ENCODE results near the gene DDX24. TPM values are rescaled to one million over a fixed set of nuclear protein-coding genes. Genes with fewer than 3 reads are reported as not detected.

DDX24 gene
- total and polyA plus RNA-seq, 8 donors, result 39.1 to 236 (median 69.9) TPM

DNA sequence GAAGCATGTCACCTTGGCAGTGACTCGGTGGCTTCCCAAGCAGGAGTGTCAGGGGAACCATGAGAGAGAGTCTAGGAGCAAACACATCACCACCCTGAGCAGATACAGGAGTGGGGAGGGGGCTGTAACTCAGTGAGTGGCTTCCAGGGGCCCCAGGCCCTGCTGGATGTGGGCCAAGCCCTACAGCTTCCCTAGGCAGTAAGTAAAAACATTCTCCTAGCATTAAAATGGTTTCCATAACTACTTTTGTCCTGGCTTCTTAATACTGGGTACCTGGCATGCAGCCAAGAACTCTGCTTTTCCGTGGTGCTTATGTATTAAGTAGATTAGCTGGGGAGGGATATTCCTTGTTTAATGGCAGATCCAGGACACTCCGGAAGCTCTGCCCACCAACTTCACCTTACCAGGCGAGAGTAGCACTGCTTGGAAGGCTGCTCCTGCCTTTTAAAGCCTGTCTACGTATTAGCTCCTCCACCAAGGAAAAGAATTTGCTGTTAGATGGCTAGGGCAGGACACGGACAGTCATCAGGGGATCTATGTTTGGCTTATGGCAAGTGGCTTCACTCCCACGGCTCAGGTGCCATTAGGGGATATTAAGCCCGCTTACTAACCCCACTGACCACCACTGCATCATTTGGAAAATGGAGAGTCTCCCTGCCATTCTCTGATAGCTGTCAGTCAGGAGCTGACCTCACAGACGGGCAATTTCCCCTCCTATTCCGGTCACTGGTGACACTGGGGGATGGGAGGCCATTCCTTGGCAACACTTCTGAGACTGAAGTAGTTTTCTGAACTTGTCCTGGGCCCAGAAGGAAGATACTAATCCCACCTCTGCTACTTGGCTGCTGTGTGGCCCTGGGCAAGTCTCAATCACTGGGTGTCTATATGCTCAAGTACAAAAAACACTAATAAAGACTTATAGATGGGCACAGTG is 32.0 kb downstream of the DDX24 start:
- peak overlapping the region in 1 of 5 donors; percentile 21 for H3K27ac ChIP-seq
- intact Hi-C loops (cut with DNase I; ENCODE audit: low total_unique reads), result no loop called here

DNA sequence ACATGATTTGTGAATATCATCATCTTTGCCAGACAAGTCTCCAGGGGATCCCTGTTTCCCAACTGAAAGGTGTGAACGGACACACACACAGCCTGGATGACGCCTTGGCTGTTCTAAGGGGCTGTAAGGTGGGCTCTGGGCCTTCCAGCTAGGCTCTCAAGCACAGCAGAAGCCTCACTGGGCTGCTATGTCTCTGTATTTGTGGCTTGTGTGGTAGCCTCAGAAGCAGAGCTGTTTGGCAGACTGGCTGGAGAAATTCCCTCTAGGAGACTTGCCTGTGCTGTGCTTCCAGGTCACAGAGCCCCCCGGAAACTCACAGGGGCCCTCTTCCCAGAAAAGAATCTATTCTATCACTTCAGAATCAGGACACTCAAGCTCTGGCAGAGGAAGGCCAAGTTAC is 33.4 kb downstream of the DDX24 start:
- WGBS, 5 donors, result 92 to 96% (median 93%) methylated on average over 3 of the region's 3 CpGs
- Histone ChIP-seq H3K27me3 (no peaks in the 10 kb centered on the region), H3K27ac (no peak overlapping the region), H3K4me3 (no peak overlapping the region), H3K36me3 (peaks cover 66 to 95% (median 91%) of the 10 kb centered on the region in 4 donors), H3K4me1 (peaks cover 0 to 31% (median 9%) of the 10 kb centered on the region in 4 donors), H3K9me3 (no peaks in the 10 kb centered on the region)
- TF ChIP-seq, protein P1, sequence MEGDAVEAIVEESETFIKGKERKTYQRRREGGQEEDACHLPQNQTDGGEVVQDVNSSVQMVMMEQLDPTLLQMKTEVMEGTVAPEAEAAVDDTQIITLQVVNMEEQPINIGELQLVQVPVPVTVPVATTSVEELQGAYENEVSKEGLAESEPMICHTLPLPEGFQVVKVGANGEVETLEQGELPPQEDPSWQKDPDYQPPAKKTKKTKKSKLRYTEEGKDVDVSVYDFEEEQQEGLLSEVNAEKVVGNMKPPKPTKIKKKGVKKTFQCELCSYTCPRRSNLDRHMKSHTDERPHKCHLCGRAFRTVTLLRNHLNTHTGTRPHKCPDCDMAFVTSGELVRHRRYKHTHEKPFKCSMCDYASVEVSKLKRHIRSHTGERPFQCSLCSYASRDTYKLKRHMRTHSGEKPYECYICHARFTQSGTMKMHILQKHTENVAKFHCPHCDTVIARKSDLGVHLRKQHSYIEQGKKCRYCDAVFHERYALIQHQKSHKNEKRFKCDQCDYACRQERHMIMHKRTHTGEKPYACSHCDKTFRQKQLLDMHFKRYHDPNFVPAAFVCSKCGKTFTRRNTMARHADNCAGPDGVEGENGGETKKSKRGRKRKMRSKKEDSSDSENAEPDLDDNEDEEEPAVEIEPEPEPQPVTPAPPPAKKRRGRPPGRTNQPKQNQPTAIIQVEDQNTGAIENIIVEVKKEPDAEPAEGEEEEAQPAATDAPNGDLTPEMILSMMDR (IDR thresholded peaks at IDR 0.05), result no peak
- TF ChIP-seq EP300 (IDR thresholded peaks at IDR 0.05), result no peak
- DNase-seq, result no peak
- intact Hi-C loops (cut with DNase I; ENCODE audit: low total_unique reads), result no loop called here

More for the DNA sequence above, 32.0 kb downstream of the DDX24 start:
- H3K9me3 ChIP-seq, result no peaks in the 10 kb centered on the region
- no peaks in the 10 kb centered on the region for H3K27me3 ChIP-seq
- H3K36me3 ChIP-seq, result peaks cover 73 to 100% (median 100%) of the 10 kb centered on the region in 4 donors
- H3K4me3 ChIP-seq, result no peak overlapping the region
- H3K4me1 ChIP-seq, result peaks cover 0 to 24% (median 6%) of the 10 kb centered on the region in 4 donors
- peak in 1 of 2 donors; percentile 50 for DNase-seq
- WGBS, 5 donors, result 63 to 81% (median 79%) methylated on average over 10 of the region's 10 CpGs
- TF ChIP-seq EP300 (IDR thresholded peaks at IDR 0.05), result no peak
- TF ChIP-seq POLR2A (IDR thresholded peaks at IDR 0.05), result no peak
- TF ChIP-seq POLR2AphosphoS5 (IDR thresholded peaks at IDR 0.05), result no peak
- TF ChIP-seq, protein P1 (IDR thresholded peaks at IDR 0.05), result no peak

DNA sequence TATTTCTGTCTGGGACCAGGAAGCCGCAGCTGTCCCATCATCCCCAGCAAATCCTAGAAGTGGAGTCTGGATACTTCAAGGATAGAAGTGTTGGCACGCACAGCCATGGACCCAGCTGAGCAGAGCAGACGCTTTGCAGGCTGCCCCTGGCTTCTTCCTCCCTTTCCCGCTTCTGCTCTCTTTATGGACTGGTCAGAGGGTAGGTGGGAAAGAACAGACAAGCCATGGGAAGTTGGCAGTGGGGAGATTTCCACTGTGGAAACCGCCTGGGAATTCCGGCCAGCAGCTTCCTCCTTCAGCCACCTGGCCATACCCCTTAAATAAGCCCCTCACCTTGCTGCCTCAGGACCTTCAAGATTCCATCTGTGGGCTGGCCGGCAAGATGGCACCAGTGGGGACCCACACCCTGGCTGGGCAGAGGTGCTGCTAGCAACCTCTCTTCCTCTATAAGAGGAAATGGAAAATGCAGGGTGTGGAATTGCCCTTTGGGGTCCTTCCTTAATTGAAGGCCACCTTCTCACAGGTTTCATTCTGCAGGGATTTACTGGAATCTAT is 34.2 kb downstream of the DDX24 start:
- TF ChIP-seq EP300 (IDR thresholded peaks at IDR 0.05) (no peak), POLR2A (IDR thresholded peaks at IDR 0.05) (no peak), POLR2AphosphoS5 (IDR thresholded peaks at IDR 0.05) (no peak)
- TF ChIP-seq, protein P1 (IDR thresholded peaks at IDR 0.05), result no peak
- Histone ChIP-seq H3K36me3 (peaks cover 58 to 87% (median 83%) of the 10 kb centered on the region in 4 donors), H3K9me3 (no peaks in the 10 kb centered on the region), H3K27ac (no peak overlapping the region), H3K4me3 (no peak overlapping the region), H3K27me3 (no peaks in the 10 kb centered on the region), H3K4me1 (peaks cover 7 to 32% (median 16%) of the 10 kb centered on the region in 4 donors)
- 71 to 89% (median 83%) methylated on average over 6 to 7 of the region's 7 CpGs for WGBS, 5 donors
- intact Hi-C loops (cut with DNase I; ENCODE audit: low total_unique reads), result no loop called here
- no peak for DNase-seq

DNA sequence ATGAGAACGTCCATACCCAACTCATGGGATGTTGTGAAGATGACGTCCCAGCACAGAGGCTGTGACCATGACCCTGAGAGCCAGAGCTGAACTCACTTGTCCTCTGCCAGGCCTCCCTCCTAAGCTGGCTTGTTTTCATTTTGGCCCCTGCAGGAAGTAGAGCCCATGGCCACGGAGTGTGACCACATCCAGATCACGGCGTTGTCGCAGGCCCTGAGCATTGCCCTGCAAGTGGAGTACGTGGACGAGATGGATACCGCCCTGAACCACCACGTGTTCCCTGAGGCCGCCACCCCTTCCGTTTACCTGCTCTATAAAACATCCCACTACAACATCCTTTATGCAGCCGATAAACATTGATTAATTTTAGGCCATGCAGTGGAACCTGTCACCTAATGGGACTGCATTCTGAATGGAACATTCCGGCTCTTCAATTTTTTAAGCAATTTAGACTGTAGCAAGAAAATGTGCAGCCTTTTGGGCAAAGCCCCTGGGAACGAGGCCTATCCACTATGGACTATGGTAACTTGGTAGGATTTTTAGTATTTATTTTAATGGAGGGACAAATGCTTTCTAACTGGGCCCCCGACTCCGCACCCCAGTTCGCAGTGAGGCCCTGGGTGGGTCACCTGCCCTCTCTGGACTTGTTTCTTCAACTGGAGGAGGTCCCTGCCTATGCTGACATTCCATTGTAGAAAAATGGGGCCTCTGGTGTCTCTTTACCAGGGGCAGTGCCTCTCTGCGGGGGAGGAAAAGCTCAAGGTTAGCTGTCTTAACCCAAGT is 35.2 kb downstream of the DDX24 start:
- TF ChIP-seq, protein P1 (IDR thresholded peaks at IDR 0.05), result no peak
- TF ChIP-seq POLR2A (IDR thresholded peaks at IDR 0.05) (no peak), EP300 (IDR thresholded peaks at IDR 0.05) (no peak), POLR2AphosphoS5 (IDR thresholded peaks at IDR 0.05) (no peak)
- H3K27me3 ChIP-seq, result no peaks in the 10 kb centered on the region
- H3K4me1 ChIP-seq, result peaks cover 12 to 30% (median 15%) of the 10 kb centered on the region in 4 donors
- H3K4me3 ChIP-seq, result no peak overlapping the region
- WGBS, 5 donors, result 85 to 90% (median 88%) methylated on average over 19 of the region's 19 CpGs
- intact Hi-C loops (cut with DNase I; ENCODE audit: low total_unique reads), result no loop called here
- no peak for DNase-seq
- no peak overlapping the region for H3K27ac ChIP-seq
- H3K36me3 ChIP-seq, result peaks cover 49 to 77% (median 73%) of the 10 kb centered on the region in 4 donors
- no peaks in the 10 kb centered on the region for H3K9me3 ChIP-seq
